ENCODE measurements around the gene MAP2K6.

GRCh38 chr17:69501591-69502468 is 87.3 kb downstream of the MAP2K6 start:
- TF ChIP-seq BRCA1 (IDR thresholded peaks at IDR 0.05; ENCODE audit: low read depth, low read length) (no peak), MXI1 (IDR thresholded peaks at IDR 0.05; ENCODE audit: low read depth, low read length) (no peak), CTCF (IDR thresholded peaks at IDR 0.05 in 2 of 3, conservative IDR thresholded peaks at IDR 0.05 in 1 of 3; ENCODE audit: control insufficient read depth in 2 of 3, extremely low read depth in 1 of 3, insufficient read depth in 1 of 3, low read depth in 3 of 3, low read length in 3 of 3) (0 out of 6 replicates have a peak, but pooled peaks of 1 of the 3 experiments have one; percentile 8), EP300 (IDR thresholded peaks at IDR 0.05; ENCODE audit: borderline replicate concordance in 1 of 2, control insufficient read depth in 1 of 2, low read depth in 2 of 2, low read length in 2 of 2) (0 out of 4 replicates have a peak, but pooled peaks of 1 of the 2 experiments have one; percentile 18), SPI1 (IDR thresholded peaks at IDR 0.05; ENCODE audit: borderline replicate concordance, insufficient read depth, low read depth, low read length) (peak; percentile 59; the same call in 1 of the 2 replicates), TAF1 (IDR thresholded peaks at IDR 0.05; ENCODE audit: borderline replicate concordance, low read depth, low read length) (no peak), PKNOX1 (IDR thresholded peaks at IDR 0.05) (no peak), ASH2L (IDR thresholded peaks at IDR 0.05; ENCODE audit: borderline replicate concordance, low read depth) (no peak)
